Mucosa of rectum (tissue), 2 donors: Measurements from ENCODE around the gene TBC1D19.

Experiments used
- H3K27ac ChIP-seq, 2 donors: one replicate each; pipeline ENCODE4 v1.7.0; 2013; ENCODE audit warnings: inconsistent platforms in 2 of 2, low read depth in 2 of 2, low read length in 2 of 2
- H3K27me3 ChIP-seq, 2 donors: one replicate each; pipeline ENCODE4 v1.7.0; 2013; ENCODE audit warnings: low read length in 2 of 2; ENCODE audit not compliant: control insufficient read depth in 2 of 2, insufficient read depth in 2 of 2
- H3K36me3 ChIP-seq, 2 donors: one replicate each; pipeline ENCODE4 v1.7.0; 2013; ENCODE audit warnings: low read length in 2 of 2; ENCODE audit not compliant: control insufficient read depth in 2 of 2, insufficient read depth in 2 of 2
- H3K4me1 ChIP-seq, 2 donors: one replicate each; pipeline ENCODE4 v1.7.0; 2013; ENCODE audit warnings: low read length in 2 of 2, mild to moderate bottlenecking in 1 of 2; ENCODE audit not compliant: control insufficient read depth in 2 of 2, insufficient read depth in 2 of 2
- H3K4me3 ChIP-seq, 2 donors: one replicate each; pipeline ENCODE4 v1.7.0; 2013; ENCODE audit warnings: low read length in 2 of 2
- H3K9ac ChIP-seq, 2 donors: one replicate each; pipeline ENCODE4 v1.7.0; 2013; ENCODE audit warnings: low read length in 2 of 2, low read depth in 1 of 2, mild to moderate bottlenecking in 1 of 2
- H3K9me3 ChIP-seq, 2 donors: one replicate each; pipeline ENCODE4 v1.7.0; 2013; ENCODE audit warnings: low read length in 2 of 2; ENCODE audit not compliant: control insufficient read depth in 2 of 2
- donor health status: healthy.
- donor health status: Normal muscosa, but diverticular disease.

TBC1D19 gene

GRCh38 chr4:26701786-26702227 is 117.9 kb downstream of the TBC1D19 start:
- Histone ChIP-seq H3K36me3 (no peaks in the 10 kb centered on the region), H3K9me3 (no peaks in the 10 kb centered on the region), H3K27ac (no peak overlapping the region), H3K4me1 (no peaks in the 10 kb centered on the region), H3K27me3 (no peaks in the 10 kb centered on the region), H3K9ac (no peak overlapping the region), H3K4me3 (no peak overlapping the region)

GRCh38 chr4:26707342-26707741 is 123.5 kb downstream of the TBC1D19 start:
- H3K36me3 ChIP-seq, result no peaks in the 10 kb centered on the region

GRCh38 chr4:26709246-26709645 is 125.4 kb downstream of the TBC1D19 start:
- no peak overlapping the region for H3K9ac ChIP-seq
- no peak overlapping the region for H3K4me3 ChIP-seq
- H3K4me1 ChIP-seq, result no peaks in the 10 kb centered on the region
- H3K9me3 ChIP-seq, result no peaks in the 10 kb centered on the region
- H3K36me3 ChIP-seq, result no peaks in the 10 kb centered on the region
- no peak overlapping the region for H3K27ac ChIP-seq
- no peaks in the 10 kb centered on the region for H3K27me3 ChIP-seq

More at GRCh38 chr4:26707342-26707741, 123.5 kb downstream of the TBC1D19 start:
- H3K27me3 ChIP-seq, result no peaks in the 10 kb centered on the region
- H3K27ac ChIP-seq, result no peak overlapping the region
- no peaks in the 10 kb centered on the region for H3K9me3 ChIP-seq
- H3K9ac ChIP-seq, result no peak overlapping the region
- no peak overlapping the region for H3K4me3 ChIP-seq
- no peaks in the 10 kb centered on the region for H3K4me1 ChIP-seq

GRCh38 chr4:26713563-26714151 is 129.8 kb downstream of the TBC1D19 start:
- no peaks in the 10 kb centered on the region for H3K9me3 ChIP-seq
- H3K4me1 ChIP-seq, result no peaks in the 10 kb centered on the region
- H3K27ac ChIP-seq, result no peak overlapping the region
- H3K4me3 ChIP-seq, result no peak overlapping the region
- no peak overlapping the region for H3K9ac ChIP-seq
- H3K36me3 ChIP-seq, result no peaks in the 10 kb centered on the region
- no peaks in the 10 kb centered on the region for H3K27me3 ChIP-seq

GRCh38 chr4:26715636-26716242 is 131.9 kb downstream of the TBC1D19 start:
- no peaks in the 10 kb centered on the region for H3K9me3 ChIP-seq
- no peak overlapping the region for H3K9ac ChIP-seq
- no peaks in the 10 kb centered on the region for H3K27me3 ChIP-seq
- no peak overlapping the region for H3K4me3 ChIP-seq
- no peaks in the 10 kb centered on the region for H3K36me3 ChIP-seq
- H3K27ac ChIP-seq, result no peak overlapping the region
- H3K4me1 ChIP-seq, result no peaks in the 10 kb centered on the region

GRCh38 chr4:26717332-26717731 is 133.4 kb downstream of the TBC1D19 start:
- H3K9me3 ChIP-seq, result no peaks in the 10 kb centered on the region
- H3K9ac ChIP-seq, result no peak overlapping the region
- H3K4me3 ChIP-seq, result no peak overlapping the region
- H3K27ac ChIP-seq, result no peak overlapping the region
- H3K4me1 ChIP-seq, result no peaks in the 10 kb centered on the region
- no peaks in the 10 kb centered on the region for H3K27me3 ChIP-seq
- no peaks in the 10 kb centered on the region for H3K36me3 ChIP-seq

- no peaks in the 10 kb centered on the region for H3K36me3 ChIP-seq
- H3K27me3 ChIP-seq, result no peaks in the 10 kb centered on the region
- no peak overlapping the region for H3K4me3 ChIP-seq
- H3K27ac ChIP-seq, result no peak overlapping the region
- no peaks in the 10 kb centered on the region for H3K4me1 ChIP-seq
- H3K9me3 ChIP-seq, result no peaks in the 10 kb centered on the region
- no peak overlapping the region for H3K9ac ChIP-seq
Observed at GRCh38 chr4:26719954-26720552, 136.2 kb downstream of the TBC1D19 start.

- H3K4me3 ChIP-seq, result no peak overlapping the region
- no peaks in the 10 kb centered on the region for H3K36me3 ChIP-seq
- no peaks in the 10 kb centered on the region for H3K9me3 ChIP-seq
- H3K9ac ChIP-seq, result no peak overlapping the region
- no peaks in the 10 kb centered on the region for H3K27me3 ChIP-seq
- H3K27ac ChIP-seq, result no peak overlapping the region
- no peaks in the 10 kb centered on the region for H3K4me1 ChIP-seq
Observed at GRCh38 chr4:26721685-26722084, 137.8 kb downstream of the TBC1D19 start.

GRCh38 chr4:26723216-26723615 is 139.3 kb downstream of the TBC1D19 start:
- H3K4me3 ChIP-seq, result no peak overlapping the region
- no peaks in the 10 kb centered on the region for H3K9me3 ChIP-seq
- H3K9ac ChIP-seq, result no peak overlapping the region
- no peaks in the 10 kb centered on the region for H3K4me1 ChIP-seq
- H3K27ac ChIP-seq, result no peak overlapping the region
- no peaks in the 10 kb centered on the region for H3K27me3 ChIP-seq
- no peaks in the 10 kb centered on the region for H3K36me3 ChIP-seq

GRCh38 chr4:26724534-26724933 is 140.7 kb downstream of the TBC1D19 start:
- Histone ChIP-seq H3K9ac (no peak overlapping the region), H3K27me3 (no peaks in the 10 kb centered on the region), H3K4me3 (no peak overlapping the region), H3K36me3 (no peaks in the 10 kb centered on the region), H3K27ac (no peak overlapping the region), H3K9me3 (no peaks in the 10 kb centered on the region), H3K4me1 (no peaks in the 10 kb centered on the region)
